HEK293 (cell line): ENCODE measurements around the gene NUAK1.

ENCODE experiments used
- GLI4 ChIP-seq: fragments of 450-650 bp; formaldehyde crosslinking; IDR thresholded peaks from 2 replicates; pipeline ENCODE4 v1.5.1; 2016; ENCODE audit warnings: missing biosample characterization, missing genetic modification characterization
- PRDM1 ChIP-seq: fragments of 450-650 bp; formaldehyde crosslinking; IDR thresholded peaks from 2 replicates; pipeline ENCODE4; 2016; ENCODE audit warnings: missing biosample characterization, missing genetic modification characterization
- ZNF433 ChIP-seq: fragments of 450-650 bp; formaldehyde crosslinking; IDR thresholded peaks from 2 replicates; pipeline ENCODE4 v1.5.1; 2016; ENCODE audit warnings: missing biosample characterization, missing genetic modification characterization, low read depth
- ZNF623 ChIP-seq: fragments of 450-650 bp; formaldehyde crosslinking; IDR thresholded peaks from 2 replicates; pipeline ENCODE4 v1.5.1; 2016; ENCODE audit warnings: missing biosample characterization, missing genetic modification characterization
- TF ChIP-seq, protein P1 (sequence below): fragments of 450-650 bp; formaldehyde crosslinking; IDR thresholded peaks from 2 replicates; pipeline ENCODE4 v1.5.1; 2016; ENCODE audit warnings: missing biosample characterization, missing genetic modification characterization, low read depth
- TF ChIP-seq, protein P2 (sequence below): fragments of 450-650 bp; formaldehyde crosslinking; IDR thresholded peaks from 2 replicates; pipeline ENCODE4 v1.5.1; 2016; ENCODE audit warnings: missing biosample characterization, missing genetic modification characterization
- TF ChIP-seq, protein P3 (sequence below): fragments of 450-650 bp; formaldehyde crosslinking; IDR thresholded peaks from 2 replicates; pipeline ENCODE4 v1.5.1; 2016; ENCODE audit warnings: missing biosample characterization, missing genetic modification characterization

DNA sequence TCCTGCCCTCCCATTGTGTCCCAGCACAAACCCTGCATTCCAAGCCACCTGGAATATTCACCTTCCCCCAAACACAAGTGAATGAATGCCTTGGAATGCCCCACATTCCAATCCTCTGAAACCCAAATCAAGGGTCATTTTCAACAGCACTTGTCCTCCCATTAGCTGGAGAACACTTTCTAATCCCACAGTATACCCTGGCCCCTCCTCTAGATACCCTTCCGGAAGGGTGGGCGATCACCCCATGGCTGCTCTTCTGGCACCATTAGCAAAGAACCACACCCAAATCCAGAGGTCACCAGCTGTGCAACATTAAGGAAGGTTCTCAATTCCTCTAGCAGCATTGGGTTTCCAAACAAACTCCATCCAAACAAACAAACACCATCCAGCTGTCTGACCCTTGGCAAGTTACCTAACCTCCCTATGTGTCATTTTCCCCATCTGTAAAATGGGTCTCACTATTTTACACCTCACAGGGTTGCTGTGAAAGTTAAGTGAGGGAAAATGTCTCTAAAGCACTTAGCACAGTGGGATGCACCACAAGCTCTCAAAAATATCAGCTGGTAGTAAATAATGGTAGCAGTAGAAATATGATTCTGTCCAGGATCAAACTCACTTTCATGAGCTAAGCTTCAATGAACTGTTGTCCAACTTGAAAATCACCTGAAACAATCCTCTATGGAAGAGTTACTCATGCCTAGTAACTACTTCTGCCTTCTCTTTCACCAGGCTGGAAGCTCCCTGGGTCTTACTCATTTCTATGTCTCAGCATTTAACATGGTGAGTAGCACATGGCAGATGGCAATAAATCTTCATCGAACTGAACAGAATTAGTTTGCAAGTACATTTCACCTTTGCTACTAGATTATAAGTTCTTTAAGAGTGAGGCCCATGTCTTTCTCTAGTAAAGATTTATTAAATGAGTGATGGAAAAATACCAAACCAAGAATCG, 5.3 kb downstream of the NUAK1 start:
- TF ChIP-seq, protein P1, sequence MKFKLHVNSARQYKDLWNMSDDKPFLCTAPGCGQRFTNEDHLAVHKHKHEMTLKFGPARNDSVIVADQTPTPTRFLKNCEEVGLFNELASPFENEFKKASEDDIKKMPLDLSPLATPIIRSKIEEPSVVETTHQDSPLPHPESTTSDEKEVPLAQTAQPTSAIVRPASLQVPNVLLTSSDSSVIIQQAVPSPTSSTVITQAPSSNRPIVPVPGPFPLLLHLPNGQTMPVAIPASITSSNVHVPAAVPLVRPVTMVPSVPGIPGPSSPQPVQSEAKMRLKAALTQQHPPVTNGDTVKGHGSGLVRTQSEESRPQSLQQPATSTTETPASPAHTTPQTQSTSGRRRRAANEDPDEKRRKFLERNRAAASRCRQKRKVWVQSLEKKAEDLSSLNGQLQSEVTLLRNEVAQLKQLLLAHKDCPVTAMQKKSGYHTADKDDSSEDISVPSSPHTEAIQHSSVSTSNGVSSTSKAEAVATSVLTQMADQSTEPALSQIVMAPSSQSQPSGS (tag by site-specific recombination): no peak
- TF ChIP-seq, protein P2, sequence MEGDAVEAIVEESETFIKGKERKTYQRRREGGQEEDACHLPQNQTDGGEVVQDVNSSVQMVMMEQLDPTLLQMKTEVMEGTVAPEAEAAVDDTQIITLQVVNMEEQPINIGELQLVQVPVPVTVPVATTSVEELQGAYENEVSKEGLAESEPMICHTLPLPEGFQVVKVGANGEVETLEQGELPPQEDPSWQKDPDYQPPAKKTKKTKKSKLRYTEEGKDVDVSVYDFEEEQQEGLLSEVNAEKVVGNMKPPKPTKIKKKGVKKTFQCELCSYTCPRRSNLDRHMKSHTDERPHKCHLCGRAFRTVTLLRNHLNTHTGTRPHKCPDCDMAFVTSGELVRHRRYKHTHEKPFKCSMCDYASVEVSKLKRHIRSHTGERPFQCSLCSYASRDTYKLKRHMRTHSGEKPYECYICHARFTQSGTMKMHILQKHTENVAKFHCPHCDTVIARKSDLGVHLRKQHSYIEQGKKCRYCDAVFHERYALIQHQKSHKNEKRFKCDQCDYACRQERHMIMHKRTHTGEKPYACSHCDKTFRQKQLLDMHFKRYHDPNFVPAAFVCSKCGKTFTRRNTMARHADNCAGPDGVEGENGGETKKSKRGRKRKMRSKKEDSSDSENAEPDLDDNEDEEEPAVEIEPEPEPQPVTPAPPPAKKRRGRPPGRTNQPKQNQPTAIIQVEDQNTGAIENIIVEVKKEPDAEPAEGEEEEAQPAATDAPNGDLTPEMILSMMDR (tag by site-specific recombination): no peak
- no peak for TF ChIP-seq ZNF433
- no peak for TF ChIP-seq PRDM1 (tag by site-specific recombination)
- TF ChIP-seq, protein P3, sequence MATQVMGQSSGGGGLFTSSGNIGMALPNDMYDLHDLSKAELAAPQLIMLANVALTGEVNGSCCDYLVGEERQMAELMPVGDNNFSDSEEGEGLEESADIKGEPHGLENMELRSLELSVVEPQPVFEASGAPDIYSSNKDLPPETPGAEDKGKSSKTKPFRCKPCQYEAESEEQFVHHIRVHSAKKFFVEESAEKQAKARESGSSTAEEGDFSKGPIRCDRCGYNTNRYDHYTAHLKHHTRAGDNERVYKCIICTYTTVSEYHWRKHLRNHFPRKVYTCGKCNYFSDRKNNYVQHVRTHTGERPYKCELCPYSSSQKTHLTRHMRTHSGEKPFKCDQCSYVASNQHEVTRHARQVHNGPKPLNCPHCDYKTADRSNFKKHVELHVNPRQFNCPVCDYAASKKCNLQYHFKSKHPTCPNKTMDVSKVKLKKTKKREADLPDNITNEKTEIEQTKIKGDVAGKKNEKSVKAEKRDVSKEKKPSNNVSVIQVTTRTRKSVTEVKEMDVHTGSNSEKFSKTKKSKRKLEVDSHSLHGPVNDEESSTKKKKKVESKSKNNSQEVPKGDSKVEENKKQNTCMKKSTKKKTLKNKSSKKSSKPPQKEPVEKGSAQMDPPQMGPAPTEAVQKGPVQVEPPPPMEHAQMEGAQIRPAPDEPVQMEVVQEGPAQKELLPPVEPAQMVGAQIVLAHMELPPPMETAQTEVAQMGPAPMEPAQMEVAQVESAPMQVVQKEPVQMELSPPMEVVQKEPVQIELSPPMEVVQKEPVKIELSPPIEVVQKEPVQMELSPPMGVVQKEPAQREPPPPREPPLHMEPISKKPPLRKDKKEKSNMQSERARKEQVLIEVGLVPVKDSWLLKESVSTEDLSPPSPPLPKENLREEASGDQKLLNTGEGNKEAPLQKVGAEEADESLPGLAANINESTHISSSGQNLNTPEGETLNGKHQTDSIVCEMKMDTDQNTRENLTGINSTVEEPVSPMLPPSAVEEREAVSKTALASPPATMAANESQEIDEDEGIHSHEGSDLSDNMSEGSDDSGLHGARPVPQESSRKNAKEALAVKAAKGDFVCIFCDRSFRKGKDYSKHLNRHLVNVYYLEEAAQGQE (tag by site-specific recombination): no peak
- no peak for TF ChIP-seq GLI4 (tag by site-specific recombination)
- no peak for TF ChIP-seq ZNF623 (tag by site-specific recombination)
